Amniotic epithelial cell (primary cell): ENCODE data around the gene ANXA8.

Source experiments
- DNase-seq: peaks from one replicate; pipeline ENCODE4 v3.0.0-alpha.2; 2010; ENCODE audit warnings: low read depth

Gene ANXA8

GRCh38 chr10:47447209-47447608 is 36.7 kb downstream of the ANXA8 start:
- no peak for DNase-seq

- DNase-seq = no peak
These were observed 38.2 kb downstream of the ANXA8 start for GRCh38 chr10:47445720-47446119.

DNA sequence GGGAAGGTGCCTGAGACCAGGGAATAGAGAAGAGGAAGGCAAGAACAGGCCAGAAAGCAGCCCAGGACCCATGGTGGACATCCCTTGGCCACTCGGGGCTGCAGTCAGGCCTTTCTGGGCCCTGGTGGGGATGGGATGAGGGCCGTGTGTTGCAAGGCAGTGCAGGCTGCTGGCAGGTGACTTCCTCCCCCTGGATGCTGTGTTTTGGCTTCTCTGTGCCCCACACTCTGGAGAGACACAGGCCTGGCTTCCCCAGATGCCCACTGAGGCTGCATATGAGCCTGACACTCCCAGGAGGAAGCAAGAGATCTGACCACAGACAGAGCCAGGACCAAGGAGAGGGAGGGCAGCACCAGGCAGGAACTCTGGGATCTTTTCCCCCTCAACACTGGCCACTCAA is 39.9 kb downstream of the ANXA8 start:
- DNase-seq = no peak

- no peak for DNase-seq
These were observed 40.8 kb downstream of the ANXA8 start for GRCh38 chr10:47443145-47443544.

GRCh38 chr10:47442351-47442750 is 41.6 kb downstream of the ANXA8 start:
- DNase-seq = no peak

- no peak for DNase-seq
These were observed 42.0 kb downstream of the ANXA8 start for GRCh38 chr10:47441938-47442337.

DNA sequence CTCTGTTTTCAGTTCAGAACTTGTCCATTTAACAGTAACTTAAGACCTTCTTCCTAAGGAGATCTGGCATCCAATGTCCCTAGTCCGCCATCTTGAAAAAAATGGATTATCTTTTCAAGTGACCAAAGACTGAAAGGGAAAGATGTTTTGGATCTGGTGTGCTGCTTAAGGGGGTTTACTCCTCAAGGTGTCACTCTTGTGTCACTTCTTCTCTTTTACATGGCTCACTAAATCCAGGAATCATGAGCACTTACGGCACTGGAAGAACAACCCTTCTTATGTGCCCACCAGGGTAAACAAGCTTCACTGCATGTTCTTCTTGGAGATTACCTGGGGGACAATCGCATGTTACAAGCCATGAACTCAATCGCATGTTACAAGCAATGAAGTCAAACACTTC is 43.7 kb downstream of the ANXA8 start:
- no peak for DNase-seq

DNA sequence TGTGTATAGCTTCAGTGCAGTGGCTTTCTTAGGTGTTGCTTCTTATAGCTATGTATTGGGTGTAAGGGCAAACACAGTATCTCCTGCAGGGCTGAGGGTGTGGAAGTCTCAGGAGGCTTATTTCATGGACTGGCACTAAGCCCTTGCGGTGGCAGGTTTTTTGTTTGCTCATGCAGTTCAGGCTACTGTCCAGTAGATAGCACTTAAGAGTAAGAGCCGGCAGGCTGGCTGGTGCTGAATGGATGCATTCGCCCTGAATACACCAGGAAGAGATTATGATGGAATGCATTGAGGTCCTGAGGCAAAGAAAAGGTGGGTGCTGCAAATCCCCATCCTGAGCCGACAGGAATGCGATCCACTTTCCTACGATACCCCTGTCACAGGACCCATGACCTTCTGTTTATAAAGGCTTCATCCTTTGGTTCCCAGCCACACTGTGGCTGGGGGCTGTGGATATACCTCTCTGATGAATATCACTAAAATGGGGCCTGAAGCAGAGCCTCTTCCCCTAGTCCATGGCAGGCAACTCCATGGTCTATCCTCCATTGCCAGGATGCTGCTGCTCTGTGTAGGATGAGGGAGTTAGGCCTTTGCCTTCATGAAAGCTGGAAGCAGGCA is 44.9 kb downstream of the ANXA8 start:
- DNase-seq = peak; percentile 84

DNA sequence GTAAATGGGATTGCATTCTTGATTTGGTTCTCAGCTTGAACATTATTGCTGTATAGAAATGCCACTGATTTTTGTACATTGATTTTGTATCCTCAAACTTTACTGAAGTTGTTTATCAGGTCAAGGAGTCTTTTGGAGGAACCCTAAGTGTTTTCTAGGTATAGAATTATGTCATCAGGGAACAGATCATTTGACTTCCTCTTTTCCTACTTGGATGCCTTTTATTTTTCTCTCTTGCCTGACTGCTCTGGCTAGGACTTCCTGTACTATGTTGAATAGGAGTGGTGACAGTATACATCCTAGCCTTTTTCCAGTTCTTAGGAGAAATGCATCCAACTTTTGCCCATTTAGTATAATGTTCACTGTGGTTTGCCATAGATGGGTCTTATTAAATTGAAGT is 48.8 kb downstream of the ANXA8 start:
- DNase-seq = no peak

GRCh38 chr10:47425813-47426419 is 58.0 kb downstream of the ANXA8 start:
- no peak for DNase-seq

DNA sequence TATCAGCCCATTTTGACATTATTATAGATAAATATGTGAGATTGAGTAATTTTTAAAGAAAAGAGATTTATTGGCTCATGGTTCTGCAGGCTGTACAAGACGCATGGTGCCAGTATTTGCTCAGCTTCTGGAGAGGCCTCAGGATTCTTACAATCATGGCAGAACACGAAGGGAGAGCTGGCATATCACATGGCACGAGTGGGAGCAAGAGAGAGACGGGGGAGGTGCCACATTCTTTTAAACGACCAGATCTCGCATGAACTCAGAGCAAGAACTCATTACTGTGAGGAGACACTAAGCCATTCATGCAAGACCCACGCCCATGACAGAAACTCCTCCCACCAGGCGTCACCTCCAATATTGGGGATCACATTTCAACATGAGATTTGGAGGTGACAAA is 59.7 kb downstream of the ANXA8 start:
- DNase-seq = no peak

- DNase-seq = no peak
These were observed 60.4 kb downstream of the ANXA8 start for GRCh38 chr10:47423476-47423875.

DNA sequence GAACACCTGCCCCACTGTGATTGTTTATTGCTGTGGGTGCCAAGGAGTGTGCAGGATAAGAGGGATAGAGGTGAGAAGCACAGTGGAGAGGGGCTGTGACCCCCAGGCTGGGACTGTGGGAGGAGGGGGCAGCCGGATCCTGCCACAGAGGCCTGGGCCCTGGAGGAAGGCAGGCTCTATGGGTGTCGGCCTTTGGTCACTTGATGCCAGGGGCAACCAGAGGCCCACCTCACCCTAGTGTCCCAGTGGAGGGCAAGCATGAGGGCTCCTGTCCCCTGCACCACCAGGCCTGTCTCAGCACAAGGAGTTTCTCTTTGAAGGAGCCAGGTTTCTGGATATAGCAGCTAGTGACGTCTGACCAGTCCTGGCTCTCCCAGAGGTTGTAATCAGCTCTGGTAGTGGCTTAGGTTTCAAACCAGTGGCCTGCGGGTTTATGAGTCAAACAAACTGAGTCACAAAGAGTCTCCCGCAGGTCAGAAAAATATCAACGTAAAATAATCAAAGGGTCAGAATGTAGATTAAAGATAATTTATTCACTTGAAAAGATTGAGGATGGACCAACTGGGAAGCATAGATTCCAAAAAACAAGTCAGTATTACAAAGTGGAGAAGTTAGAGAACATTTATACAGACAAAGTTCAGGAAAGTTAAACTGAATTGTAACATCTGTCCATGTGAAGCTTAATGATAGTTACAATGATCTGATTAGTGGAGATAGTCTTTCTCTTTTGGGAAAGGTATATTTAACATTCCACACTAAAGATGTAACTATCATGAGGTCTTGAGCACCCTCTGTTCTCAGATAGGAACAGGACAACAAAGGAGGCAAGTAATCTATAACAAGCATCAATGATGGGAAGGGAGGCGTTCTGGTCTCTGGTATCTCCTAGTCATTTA is 62.6 kb downstream of the ANXA8 start:
- peak; percentile 85 for DNase-seq

DNA sequence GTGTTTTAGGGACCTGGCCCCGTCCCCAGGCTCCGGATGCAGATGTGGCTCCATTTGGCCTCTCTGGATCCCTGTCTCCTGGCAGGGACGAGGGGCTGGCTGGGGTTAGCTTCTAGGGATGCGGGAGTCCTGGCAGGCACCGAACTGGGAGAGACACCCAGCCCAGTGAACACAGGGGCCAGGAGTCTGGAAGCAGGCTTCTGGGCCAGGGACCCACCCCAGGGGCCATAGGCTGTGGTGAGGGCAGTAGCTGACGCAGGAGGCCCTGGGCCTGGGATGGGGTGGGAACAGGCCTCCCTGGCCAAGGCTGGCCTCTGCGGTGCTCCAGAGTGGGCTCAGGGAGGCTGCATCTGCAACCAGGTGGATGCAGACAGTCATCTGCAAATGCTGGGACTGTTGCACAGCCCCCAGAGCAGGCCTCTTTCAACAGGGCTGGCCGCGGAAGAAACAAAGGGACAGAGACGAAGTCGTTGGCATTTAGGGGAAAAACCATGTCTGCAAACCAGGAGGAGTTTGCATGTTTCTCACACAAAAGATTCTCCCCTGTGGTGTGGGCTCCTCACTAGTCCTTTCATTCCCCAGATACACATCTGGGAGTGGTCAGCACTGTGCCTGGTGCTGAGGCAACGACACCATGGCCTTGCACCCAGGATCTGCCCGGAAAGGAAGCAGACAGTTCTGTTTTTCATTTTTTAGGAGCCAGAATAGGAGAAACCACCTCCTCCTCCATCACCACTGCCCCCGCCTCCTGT is 63.4 kb downstream of the ANXA8 start:
- no peak for DNase-seq

- DNase-seq = no peak
These were observed 64.5 kb downstream of the ANXA8 start for GRCh38 chr10:47419421-47419820.

DNA sequence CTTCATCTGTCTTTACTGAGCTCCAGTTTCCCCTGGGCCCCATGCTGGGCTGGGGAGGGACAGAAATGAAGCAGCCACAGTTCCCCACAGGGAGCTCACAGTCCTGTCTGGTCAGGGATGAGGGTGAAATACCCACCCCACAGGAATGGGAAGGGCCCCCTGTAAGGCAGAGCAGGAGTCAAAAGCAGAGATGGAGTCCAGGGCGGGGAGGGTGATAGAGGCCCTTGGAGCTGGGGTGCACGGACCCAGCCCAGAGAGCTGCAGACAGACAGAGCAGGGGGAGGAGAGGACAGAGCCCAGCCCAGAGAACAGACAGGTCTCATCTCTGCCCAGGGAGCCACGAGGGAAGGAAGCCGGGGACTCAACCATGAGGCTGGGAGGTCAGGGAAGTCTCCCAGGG is 64.9 kb downstream of the ANXA8 start:
- no peak for DNase-seq

DNA sequence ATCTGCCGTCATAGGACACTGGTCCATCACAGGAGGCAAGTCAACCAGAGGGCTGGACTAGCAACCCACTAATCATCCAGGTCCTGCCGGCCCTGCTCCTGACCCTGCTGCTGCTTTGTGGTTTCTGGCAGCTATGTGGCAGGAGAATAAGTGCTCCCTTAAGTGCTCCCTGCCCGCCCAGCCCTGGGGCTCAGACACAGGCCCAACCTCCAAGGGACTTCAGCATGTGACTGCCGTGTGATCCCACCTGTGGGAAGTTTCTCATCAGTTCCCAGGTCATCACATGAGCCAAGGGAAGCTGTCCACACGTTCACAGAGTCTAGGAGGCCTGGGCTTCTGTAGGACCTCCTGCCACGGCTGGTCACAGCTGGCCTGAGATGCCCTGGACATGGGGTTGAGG is 65.6 kb downstream of the ANXA8 start:
- no peak for DNase-seq
